H1 (cell line): ENCODE measurements around the gene LCN15. TPM values are rescaled to one million over a fixed set of nuclear protein-coding genes. Genes with fewer than 3 reads are reported as not detected.

ENCODE experiments used
- CTCF ChIA-PET: fragments of 300-600 bp; sonication (Branson Sonifier 250); formaldehyde crosslinking; loops from one replicate; lab custom pipeline; 2021; ENCODE audit not compliant: partially characterized antibody; lab: Charles Lee
- POLR2A ChIA-PET: fragments of 300-600 bp; sonication (Branson Sonifier 250); formaldehyde crosslinking; loops from one replicate; lab custom pipeline; 2021; ENCODE audit warnings: inconsistent platforms; ENCODE audit not compliant: partially characterized antibody; lab: Charles Lee
- DNase-seq, 2 experiments: peaks; one replicate each; pipeline versions ENCODE4 v3.0.0 to v3.0.0-alpha.2; 2010 to 2022; ENCODE audit warnings: low spot score in 2 of 2, low read depth in 1 of 2, mixed read lengths in 1 of 2
- FAIRE-seq: peaks from 2 replicates; lab custom pipeline; 2011; peaks lifted over from hg19 to GRCh38; lab: Jason Lieb, UNC
- H2AFZ ChIP-seq: 2 replicates; pipeline ENCODE4 v1.8.1; 2012; ENCODE audit warnings: low read length, inconsistent platforms
- H2AK5ac ChIP-seq: 2 replicates; pipeline ENCODE4 v1.6.1; 2013; ENCODE audit warnings: low read depth, low read length
- H2BK120ac ChIP-seq: replicated peaks from 2 replicates; pipeline ENCODE3; 2013; ENCODE audit warnings: low read depth, low read length, inconsistent platforms
- H2BK12ac ChIP-seq: 2 replicates; pipeline ENCODE4 v1.6.1; 2013; ENCODE audit warnings: low read depth, low read length
- H2BK15ac ChIP-seq: 2 replicates; pipeline ENCODE4 v1.6.1; 2013; ENCODE audit warnings: low read length
- H2BK20ac ChIP-seq: 2 replicates; pipeline ENCODE4 v1.6.1; 2013; ENCODE audit warnings: low read length
- H2BK5ac ChIP-seq: 2 replicates; pipeline ENCODE4 v1.6.1; 2013; ENCODE audit warnings: low read depth, low read length
- H3K14ac ChIP-seq: 2 replicates; pipeline ENCODE4 v1.6.1; 2013; ENCODE audit warnings: inconsistent platforms; ENCODE audit not compliant: insufficient read length
- H3K18ac ChIP-seq: 2 replicates; pipeline ENCODE4 v1.6.1; 2013; ENCODE audit warnings: low read length; ENCODE audit errors: extremely low read depth
- H3K23ac ChIP-seq: 2 replicates; pipeline ENCODE4 v1.6.1; 2013; ENCODE audit warnings: inconsistent platforms; ENCODE audit not compliant: insufficient read length
- H3K23me2 ChIP-seq: 2 replicates; pipeline ENCODE4 v1.6.1; 2013; ENCODE audit warnings: low read depth, low read length
- H3K27ac ChIP-seq: 2 replicates; pipeline ENCODE4 v1.6.1; 2011; ENCODE audit warnings: low read depth, low read length, inconsistent platforms
- H3K27me3 ChIP-seq, 4 experiments: replicated peaks in 1 of 4; 1 replicate in 1 of 4; 2 replicates in 3 of 4; pipeline versions ENCODE4 v1.6.1 to v1.8.1; 2011 to 2013; ENCODE audit warnings: low read length in 3 of 4, mild to moderate bottlenecking in 3 of 4, inconsistent platforms in 2 of 4, mixed read lengths in 2 of 4, moderate library complexity in 1 of 4; ENCODE audit not compliant: control insufficient read depth in 3 of 4, insufficient read depth in 3 of 4; ENCODE audit errors: extremely low read depth in 1 of 4
- H3K36me3 ChIP-seq, 4 experiments: 2 replicates each; pipeline versions ENCODE4 v1.6.1 to v1.8.1; 2011 to 2013; ENCODE audit warnings: mild to moderate bottlenecking in 4 of 4, low read length in 3 of 4, moderate library complexity in 2 of 4, control low read depth in 1 of 4, inconsistent platforms in 1 of 4; ENCODE audit not compliant: insufficient read depth in 4 of 4, control insufficient read depth in 2 of 4
- H3K4ac ChIP-seq: replicated peaks from 2 replicates; pipeline ENCODE3; 2013; ENCODE audit warnings: low read length, low read depth, mixed read lengths, inconsistent platforms; ENCODE audit not compliant: insufficient read length
- H3K4me1 ChIP-seq, 4 experiments: replicated peaks in 1 of 4; 1 replicate in 1 of 4; 2 replicates in 3 of 4; pipeline versions ENCODE4 v1.6.1 to v1.8.1; 2011 to 2013; ENCODE audit warnings: low read length in 3 of 4, inconsistent platforms in 2 of 4, mixed read lengths in 1 of 4; ENCODE audit not compliant: insufficient read depth in 4 of 4, control insufficient read depth in 3 of 4
- H3K4me2 ChIP-seq, 2 experiments: 2 replicates each; pipeline versions ENCODE4 v1.6.1 to v1.8.1; 2011 to 2013; ENCODE audit warnings: low read depth in 2 of 2, low read length in 2 of 2, control low read depth in 1 of 2, inconsistent platforms in 1 of 2, mild to moderate bottlenecking in 1 of 2; ENCODE audit not compliant: insufficient read depth in 1 of 2
- H3K4me3 ChIP-seq, 4 experiments: fragments of 200-600, 300-600 bp in 1 of 4; sonication (generic), shearing (Covaris generic), sonication (Bioruptor Twin) in 1 of 4; 2 replicates each; pipeline versions ENCODE4 v1.5.1 to v1.8.1; 2011 to 2016; ENCODE audit warnings: low read length in 4 of 4, low read depth in 3 of 4, control low read depth in 2 of 4, inconsistent platforms in 2 of 4, mild to moderate bottlenecking in 2 of 4, mixed read lengths in 1 of 4, moderate library complexity in 1 of 4; ENCODE audit not compliant: insufficient read depth in 2 of 4; ENCODE audit errors: extremely low read depth in 1 of 4
- H3K56ac ChIP-seq: replicated peaks from 2 replicates; pipeline ENCODE3; 2013; ENCODE audit warnings: low read depth, mild to moderate bottlenecking, mixed read lengths, low read length, inconsistent platforms; ENCODE audit not compliant: insufficient read length
- H3K79me1 ChIP-seq: 2 replicates; pipeline ENCODE4 v1.6.1; 2013; ENCODE audit warnings: low read depth, low read length, control low read depth
- H3K79me2 ChIP-seq, 2 experiments: 2 replicates each; pipeline versions ENCODE4 v1.6.1 to v1.8.1; 2012 to 2013; ENCODE audit warnings: low read length in 2 of 2, mild to moderate bottlenecking in 2 of 2, inconsistent platforms in 1 of 2; ENCODE audit not compliant: insufficient read depth in 2 of 2, control insufficient read depth in 1 of 2
- H3K9ac ChIP-seq, 4 experiments: replicated peaks in 1 of 4; 1 replicate in 1 of 4; 2 replicates in 3 of 4; pipeline versions ENCODE4 v1.6.1 to v1.8.1; 2011 to 2013; ENCODE audit warnings: low read depth in 3 of 4, low read length in 3 of 4, control low read depth in 2 of 4, mild to moderate bottlenecking in 2 of 4, moderate library complexity in 2 of 4, inconsistent platforms in 1 of 4; ENCODE audit errors: extremely low read depth in 1 of 4
- H3K9me3 ChIP-seq, 2 experiments: 2 replicates each; pipeline versions ENCODE4 v1.6.1 to v1.8.1; 2012 to 2013; ENCODE audit warnings: mild to moderate bottlenecking in 2 of 2, moderate library complexity in 2 of 2, control low read depth in 1 of 2, inconsistent platforms in 1 of 2, low read depth in 1 of 2, low read length in 1 of 2, mixed read lengths in 1 of 2; ENCODE audit not compliant: insufficient read depth in 2 of 2
- H4K20me1 ChIP-seq, 2 experiments: replicated peaks in 1 of 2; 2 replicates each; pipeline versions ENCODE3 to v1.8.1; 2011 to 2013; ENCODE audit warnings: inconsistent platforms in 2 of 2, low read length in 2 of 2, mild to moderate bottlenecking in 1 of 2; ENCODE audit not compliant: insufficient read depth in 2 of 2, control insufficient read depth in 1 of 2
- H4K5ac ChIP-seq: 2 replicates; pipeline ENCODE4 v1.6.1; 2013; ENCODE audit warnings: low read length, low read depth, mixed read lengths, inconsistent platforms; ENCODE audit not compliant: insufficient read length
- H4K8ac ChIP-seq: 2 replicates; pipeline ENCODE4 v1.8.0; 2013; ENCODE audit warnings: mild to moderate bottlenecking, moderate library complexity, low read length, inconsistent platforms; ENCODE audit not compliant: insufficient read depth; ENCODE audit errors: extremely low read depth
- H4K91ac ChIP-seq: replicated peaks from 2 replicates; pipeline ENCODE3; 2013; ENCODE audit warnings: low read length, mixed read lengths, inconsistent platforms; ENCODE audit not compliant: insufficient read length
- ASH2L ChIP-seq: fragments of 200-600, 300-600 bp; sonication (generic); IDR thresholded peaks from one replicate; pipeline ENCODE4 v1.7.1; 2017; ENCODE audit warnings: low read length
- BRCA1 ChIP-seq: IDR thresholded peaks from 2 replicates; pipeline ENCODE4 v1.6.1; 2012; ENCODE audit warnings: low read depth, low read length, improper control_type of control experiment
- CHD2 ChIP-seq: IDR thresholded peaks from 2 replicates; pipeline ENCODE4 v1.6.1; 2012; ENCODE audit warnings: low read length, improper control_type of control experiment
- FOSL1 ChIP-seq: IDR thresholded peaks from 2 replicates; pipeline ENCODE4 v1.6.1; 2011; ENCODE audit warnings: mild to moderate bottlenecking, low read depth, low read length, moderate library complexity; ENCODE audit not compliant: insufficient read depth
- KDM1A ChIP-seq: fragments of 200-600, 300-600 bp; sonication (generic); IDR thresholded peaks from 2 replicates; pipeline ENCODE4 v1.7.1; 2016; ENCODE audit warnings: mild to moderate bottlenecking, low read length, borderline replicate concordance
- KDM4A ChIP-seq: IDR thresholded peaks from one replicate; pipeline ENCODE4 v1.7.1; 2012; ENCODE audit warnings: low read depth, mild to moderate bottlenecking, moderate library complexity, low read length, inconsistent platforms; ENCODE audit not compliant: severe bottlenecking
- NANOG ChIP-seq: IDR thresholded peaks from 2 replicates; pipeline ENCODE4 v1.6.1; 2011; ENCODE audit warnings: low read length, low read depth, mild to moderate bottlenecking, inconsistent platforms; ENCODE audit not compliant: insufficient read depth, poor library complexity, severe bottlenecking
- POLR2A ChIP-seq, 2 experiments: IDR thresholded peaks; 1 replicate in 1 of 2; 2 replicates in 1 of 2; pipeline ENCODE4 v1.6.1; 2011; ENCODE audit warnings: low read depth in 2 of 2, low read length in 2 of 2, mild to moderate bottlenecking in 2 of 2; ENCODE audit errors: control extremely low read depth in 1 of 2
- RAD21 ChIP-seq, 2 experiments: IDR thresholded peaks in 1 of 2; conservative IDR thresholded peaks in 1 of 2; 2 replicates each; pipeline ENCODE4 v1.6.1; 2011; ENCODE audit warnings: low read depth in 2 of 2, low read length in 2 of 2, improper control_type of control experiment in 1 of 2, inconsistent platforms in 1 of 2, mild to moderate bottlenecking in 1 of 2, moderate library complexity in 1 of 2
- SAP30 ChIP-seq: fragments of 300-600 bp; sonication (generic); IDR thresholded peaks from 2 replicates; pipeline ENCODE4 v1.7.1; 2012; ENCODE audit warnings: low read length, moderate library complexity, mild to moderate bottlenecking, inconsistent platforms; ENCODE audit not compliant: insufficient read depth, insufficient replicate concordance
- SP1 ChIP-seq: IDR thresholded peaks from 2 replicates; pipeline ENCODE4 v1.6.1; 2011; ENCODE audit warnings: low read depth, low read length
- ZNF274 ChIP-seq: IDR thresholded peaks from 2 replicates; pipeline ENCODE4 v1.7.0; 2012; ENCODE audit warnings: low read length, borderline replicate concordance; ENCODE audit errors: extremely low read depth
- WGBS, 2 experiments: shearing (Covaris generic) in 1 of 2; methylation state at CpG; one replicate each; pipeline versions ENCODE4 v1.1.6 to v1.1.7; 2013 to 2015; ENCODE audit warnings: low lambda C conversion rate in 2 of 2, mixed read lengths in 2 of 2, inconsistent platforms in 1 of 2, low coverage in 1 of 2, missing lambda C conversion rate in 1 of 2; ENCODE audit not compliant: insufficient replicate concordance in 2 of 2, insufficient coverage in 1 of 2, insufficient read length in 1 of 2; ENCODE audit errors: extremely low coverage in 1 of 2, missing lambda C conversion rate in 1 of 2; 5-methylcytosine and 5-hydroxymethylcytosine counted together
- polyA plus RNA-seq, 7 experiments: library from polyadenylated mRNA; depleted of rRNA in 3 of 7; stranded (reverse) in 5 of 7; unstranded in 2 of 7; fragments of >200 nt in 5 of 7; fragments of 200-250 nt in 2 of 7; gene quantifications; 1 replicate in 5 of 7; 2 replicates in 1 of 7; 4 replicates in 1 of 7; pipeline versions ENCODE4 v1.2.1 to v1.2.3, GENCODE V29; 2011 to 2013; ENCODE audit warnings: missing spikeins in 2 of 7, mixed read lengths in 2 of 7
- total RNA-seq: library from RNA; stranded (reverse); fragmentation: NEBNext Ultra II Directional; extraction: Animal tissue kit (Norgen Biotek cat#: 25700); gene quantifications from 2 replicates; pipeline ENCODE4 v1.2.1, GENCODE V29; 2021
- TF ChIP-seq, protein P1 (sequence below): IDR thresholded peaks from 2 replicates; pipeline ENCODE4 v1.6.1; 2012; ENCODE audit warnings: inconsistent platforms

Gene LCN15
- total and polyA plus RNA-seq, 2 of the 8 experiments (the other 6 are each of a cell fraction or from before 2014, with no cell fraction given): 0.08 to 0.47 TPM

DNA sequence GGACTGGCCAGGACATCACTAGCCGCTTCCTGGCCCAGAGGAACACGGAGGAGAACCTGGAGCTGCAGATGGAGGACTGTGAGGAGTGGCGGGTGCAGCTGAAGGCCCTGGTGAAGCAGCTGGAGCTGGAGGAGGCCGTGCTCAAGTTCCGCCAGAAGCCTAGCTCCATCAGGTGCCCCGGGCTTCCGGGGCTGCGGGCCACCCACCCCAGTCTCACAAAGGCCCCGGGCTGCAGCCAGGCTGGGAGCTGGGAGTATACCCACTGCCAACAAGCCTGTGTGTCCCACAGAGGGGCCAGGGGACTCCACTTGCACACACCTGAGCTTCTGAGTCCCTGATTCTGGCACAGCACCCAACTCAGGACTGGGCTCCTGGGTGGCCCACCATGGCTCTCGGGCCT lies 41.7 kb upstream of the LCN15 start:
- WGBS, 2 experiments: 92% methylated on average over 9 of the region's 10 CpGs; no CpG with 5 or more reads in 1 of the 2 experiments
- no peak overlapping the region for H3K4me3 ChIP-seq
- CTCF ChIA-PET: interaction anchor here (0.7 to 2.3 kb wide), 7 partner anchors 8 to 223 kb away, joined by 3 to 10 read pairs (median 4); partner anchors contain the start of genes AJM1 and CCDC183
- peaks cover 9% of the 10 kb centered on the region; the same call in 1 of the 2 replicates for H3K23me2 ChIP-seq
- POLR2A ChIA-PET: interaction anchor here (1.3 to 7.8 kb wide), 5 partner anchors 14 to 79 kb away, joined by 3 to 96 read pairs (median 6); partner anchors contain the start of gene AJM1
- H3K9ac ChIP-seq: no peak overlapping the region
- H2AFZ ChIP-seq: no peak overlapping the region
- no peak for TF ChIP-seq KDM1A
- TF ChIP-seq POLR2A (IDR thresholded peaks at IDR 0.05; ENCODE audit: control extremely low read depth in 1 of 2, low read depth in 2 of 2, low read length in 2 of 2): no peak
- TF ChIP-seq KDM4A: no peak
- TF ChIP-seq, protein P1, sequence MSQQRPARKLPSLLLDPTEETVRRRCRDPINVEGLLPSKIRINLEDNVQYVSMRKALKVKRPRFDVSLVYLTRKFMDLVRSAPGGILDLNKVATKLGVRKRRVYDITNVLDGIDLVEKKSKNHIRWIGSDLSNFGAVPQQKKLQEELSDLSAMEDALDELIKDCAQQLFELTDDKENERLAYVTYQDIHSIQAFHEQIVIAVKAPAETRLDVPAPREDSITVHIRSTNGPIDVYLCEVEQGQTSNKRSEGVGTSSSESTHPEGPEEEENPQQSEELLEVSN: no peak
- no peak for TF ChIP-seq RAD21 (IDR thresholded peaks at IDR 0.05 in 1 of 2, conservative IDR thresholded peaks at IDR 0.05 in 1 of 2; ENCODE audit: low read depth in 2 of 2, low read length in 2 of 2)
- TF ChIP-seq SP1: no peak
- TF ChIP-seq ASH2L: no peak
- TF ChIP-seq SAP30: no peak
- TF ChIP-seq ZNF274: no peak
- no peak for TF ChIP-seq CHD2
- no peak for TF ChIP-seq FOSL1
- no peak for TF ChIP-seq NANOG
- TF ChIP-seq BRCA1: no peak
- no peak overlapping the region for H2BK5ac ChIP-seq
- H3K56ac ChIP-seq: no peak overlapping the region
- H4K91ac ChIP-seq: no peak overlapping the region
- DNase-seq: no peak
- H3K4me2 ChIP-seq: no peak overlapping the region; a peak in 1 of 4 replicates
- H3K27me3 ChIP-seq: peaks cover 0 to 17% (median 8%) of the 10 kb centered on the region in 4 experiments; a peak in 3 of 7 replicates
- H4K5ac ChIP-seq: no peak overlapping the region
- no peak overlapping the region for H3K14ac ChIP-seq
- H3K9me3 ChIP-seq: no peaks in the 10 kb centered on the region
- H3K27ac ChIP-seq: no peak overlapping the region
- peaks cover 2% of the 10 kb centered on the region for H3K79me1 ChIP-seq
- H2BK15ac ChIP-seq: no peak overlapping the region
- FAIRE-seq: no peak
- no peak overlapping the region for H2BK12ac ChIP-seq
- no peak overlapping the region; the same call in 1 of the 2 replicates for H4K8ac ChIP-seq
- peaks cover 5 to 12% of the 10 kb centered on the region in 2 experiments for H4K20me1 ChIP-seq
- peaks cover 5 to 27% of the 10 kb centered on the region in 2 experiments for H3K79me2 ChIP-seq
- no peak overlapping the region for H2BK120ac ChIP-seq
- H3K23ac ChIP-seq: no peak overlapping the region
- H2BK20ac ChIP-seq: no peak overlapping the region
- no peak overlapping the region for H2AK5ac ChIP-seq
- H3K4ac ChIP-seq: no peak overlapping the region
- peaks cover 0 to 13% (median 7%) of the 10 kb centered on the region in 4 experiments; a peak in 6 of 7 replicates for H3K4me1 ChIP-seq
- H3K18ac ChIP-seq: no peak overlapping the region
- H3K36me3 ChIP-seq: peaks cover 0 to 10% (median 1%) of the 10 kb centered on the region in 4 experiments; a peak in 3 of 8 replicates
